Coronary artery (tissue), 2 donors: ENCODE results near the gene PDHX.

Source experiments
- DNase-seq: peaks from one replicate; pipeline ENCODE4 v3.0.0-alpha.2; 2017; ENCODE audit warnings: low spot score
- H3K27ac ChIP-seq, 2 donors: fragments of 200-600 bp; sonication (generic); one replicate each; pipeline ENCODE4 v1.5.1; 2016 to 2019
- H3K4me3 ChIP-seq: fragments of 200-600 bp; sonication (generic); 2 replicates; pipeline ENCODE4 v1.5.1; 2016; ENCODE audit warnings: mild to moderate bottlenecking, moderate library complexity
- CTCF ChIP-seq: fragments of 200-600 bp; sonication (generic); IDR thresholded peaks from one replicate; pipeline ENCODE4 v1.5.1; 2019; ENCODE audit warnings: antibody characterized with exemption

Gene PDHX

DNA sequence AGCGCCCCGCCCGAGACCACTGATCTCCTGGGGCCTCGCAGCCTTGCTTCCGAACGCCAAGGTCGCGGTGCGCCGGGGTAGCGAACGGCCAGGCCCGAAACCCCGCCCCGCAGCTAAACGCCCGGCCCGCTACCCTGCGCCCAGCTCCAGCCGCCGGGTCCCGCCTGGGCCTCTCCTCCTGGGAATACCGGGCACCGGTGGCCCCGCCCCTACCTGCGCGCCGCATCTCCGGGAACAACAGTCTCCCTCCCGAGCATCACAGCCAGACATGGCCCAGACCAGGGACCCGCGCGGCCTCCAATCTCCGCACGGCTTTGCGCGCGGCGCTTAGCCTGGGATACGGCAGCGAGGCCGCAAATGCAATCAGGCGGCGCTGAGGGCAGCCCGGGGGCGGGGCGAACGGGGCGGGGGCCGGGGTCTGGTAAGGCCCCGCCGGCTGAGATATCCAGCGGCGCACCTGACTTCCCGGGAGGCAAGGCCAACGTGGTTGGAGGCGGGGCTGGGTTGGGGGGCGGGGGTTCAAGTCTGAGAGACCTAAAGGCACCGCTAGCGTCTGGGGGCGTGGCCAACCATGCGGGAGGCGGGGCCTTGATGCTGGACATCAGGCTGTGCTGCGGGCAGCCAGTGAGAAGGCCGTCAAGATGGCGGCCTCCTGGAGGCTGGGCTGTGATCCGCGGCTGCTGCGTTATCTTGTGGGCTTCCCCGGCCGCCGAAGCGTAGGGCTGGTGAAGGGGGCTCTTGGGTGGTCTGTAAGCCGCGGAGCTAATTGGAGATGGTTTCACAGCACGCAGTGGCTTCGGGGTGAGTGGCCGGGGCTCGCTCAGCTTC, at the start of gene PDHX, which contains the start of gene APIP:
PDHX (plus strand) TSS at position 604 of the 828 bp plus-strand sequence; CDS start at position 642, 38 bp downstream.
APIP (minus strand) TSS at position 365 of the 828 bp plus-strand sequence; CDS start at position 270, 95 bp downstream.
- TF ChIP-seq CTCF: no peak
- peak within 1 kb of the TSS; percentile 93 to 96 for H3K27ac ChIP-seq
- DNase-seq: peak; percentile 99
- peak within 1 kb of the TSS; percentile 87 for H3K4me3 ChIP-seq

DNA sequence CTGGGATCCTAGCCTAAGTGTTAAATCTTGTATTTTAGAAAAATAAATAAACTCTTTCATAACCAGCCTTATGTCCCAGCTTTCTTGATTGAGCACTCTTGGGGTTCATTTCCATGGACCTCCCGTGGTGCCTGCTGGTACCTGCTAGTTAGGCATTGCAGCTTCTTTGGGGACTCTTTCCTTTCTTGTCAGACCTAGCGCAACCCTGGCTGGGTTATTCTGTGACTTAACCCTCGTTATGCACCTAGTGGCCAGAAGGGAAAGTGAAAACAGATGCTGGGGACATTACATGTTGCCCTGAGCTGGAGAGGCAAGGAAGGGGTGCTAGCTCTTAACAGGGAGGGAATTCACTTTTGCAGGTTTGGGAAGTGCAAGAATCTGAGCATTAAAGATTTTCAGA, 47.0 kb upstream of the PDHX start:
- Histone ChIP-seq H3K4me3 (no peak overlapping the region), H3K27ac (no peak overlapping the region)
- DNase-seq: no peak
- TF ChIP-seq CTCF: no peak

- TF ChIP-seq CTCF: no peak
- Histone ChIP-seq H3K27ac (no peak overlapping the region), H3K4me3 (no peak overlapping the region)
- DNase-seq: no peak
Measured at GRCh38 chr11:34870548-34871196, 45.7 kb upstream of the PDHX start.

GRCh38 chr11:34874202-34874601, 42.2 kb upstream of the PDHX start:
- DNase-seq: no peak
- no peak overlapping the region for H3K4me3 ChIP-seq
- no peak for TF ChIP-seq CTCF
- H3K27ac ChIP-seq: no peak overlapping the region

DNA sequence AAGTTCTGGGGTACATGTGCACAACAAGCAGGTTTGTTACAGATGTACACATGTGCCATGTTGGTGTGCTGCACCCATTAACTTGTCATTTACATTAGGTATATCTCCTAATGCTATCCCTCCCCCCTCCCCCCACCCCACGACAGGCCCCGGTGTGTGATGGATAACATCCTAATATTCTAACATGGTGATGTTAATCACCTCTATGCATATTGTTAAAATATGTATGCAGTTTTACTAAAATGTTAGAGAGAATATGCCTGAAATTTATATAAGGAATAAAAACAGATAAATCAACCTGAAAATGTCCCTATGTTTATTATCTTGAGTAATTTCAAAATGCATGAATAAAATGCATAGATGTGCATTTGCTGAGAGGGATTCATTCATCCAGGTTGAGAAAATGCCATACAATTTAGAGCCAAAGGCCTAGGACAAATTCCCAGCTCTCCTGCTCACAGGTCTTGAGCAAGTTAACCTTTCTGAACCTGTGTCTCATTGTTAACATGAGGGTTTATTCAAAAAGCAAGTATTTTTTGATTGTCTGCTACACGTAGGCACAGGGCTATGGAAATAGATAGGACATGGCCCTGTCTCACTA, 38.9 kb upstream of the PDHX start:
- Histone ChIP-seq H3K27ac (no peak overlapping the region), H3K4me3 (no peak overlapping the region)
- no peak for TF ChIP-seq CTCF
- DNase-seq: no peak

GRCh38 chr11:34881900-34882299, 34.5 kb upstream of the PDHX start:
- no peak overlapping the region for H3K4me3 ChIP-seq
- no peak overlapping the region for H3K27ac ChIP-seq
- no peak for DNase-seq
- TF ChIP-seq CTCF: no peak
